K562 (cell line): Measurements from ENCODE around the gene NRP1. TPM values are rescaled to one million over a fixed set of nuclear protein-coding genes. Genes with fewer than 3 reads are reported as not detected.

Experiments used
- ATAC-seq: fragments of 200-7000 bp; cut with Tn5 transposase; 3 replicates; pipeline ENCODE4 v1.9.1; 2020; ENCODE audit warnings: moderate library complexity
- BruUV-seq: library from RNA; stranded (reverse); fragments of 400-500 nt; replicated peaks from 2 replicates; lab custom pipeline; 2021; lab: Mats Ljungman, UMichigan
- CTCF ChIA-PET: fragments of 300-600 bp; formaldehyde crosslinking; extraction: SDS; loops from one replicate; lab custom pipeline; 2021; ENCODE audit warnings: low intra/inter-chr PET ratio; lab: Yijun Ruan, JAX
- POLR2A ChIA-PET: fragments of 300-600, 350-650 bp; sonication (Branson Sonifier 250); formaldehyde crosslinking; extraction: SDS; loops from one replicate; lab custom pipeline; 2021; ENCODE audit warnings: antibody characterized with exemption, inconsistent platforms; lab: Yijun Ruan, JAX
- DNase-seq, 4 experiments: peaks; one replicate each; pipeline versions ENCODE4 v3.0.0 to v3.0.0-alpha.2; 2011 to 2018; ENCODE audit warnings: low spot score in 3 of 4, mixed read lengths in 3 of 4; ENCODE audit errors: extremely low read depth in 1 of 4
- FAIRE-seq: peaks from 2 replicates; lab custom pipeline; 2011; peaks lifted over from hg19 to GRCh38; lab: Jason Lieb, UNC
- H2AFZ ChIP-seq: 2 replicates; pipeline ENCODE4 v1.6.0; 2011; ENCODE audit warnings: low read depth, low read length, control low read depth, inconsistent platforms
- H3K27ac ChIP-seq: fragments of 200-600 bp; 3 replicates; pipeline ENCODE4 v1.8.0; 2011; ENCODE audit warnings: low read depth, mild to moderate bottlenecking, control low read depth, inconsistent platforms, low read length, moderate library complexity, mixed read lengths; ENCODE audit errors: extremely low read depth
- H3K27me3 ChIP-seq, 2 experiments: fragments of 300-600 bp in 1 of 2; 2 replicates in 1 of 2; 3 replicates in 1 of 2; pipeline versions ENCODE4 v1.6.0 to v1.8.0; 2011; ENCODE audit warnings: inconsistent platforms in 2 of 2, low read length in 2 of 2, mild to moderate bottlenecking in 1 of 2, mixed read lengths in 1 of 2, moderate library complexity in 1 of 2; ENCODE audit not compliant: control insufficient read depth in 2 of 2, insufficient read depth in 2 of 2
- H3K36me3 ChIP-seq: fragments of 300-600 bp; 3 replicates; pipeline ENCODE4 v1.8.0; 2011; ENCODE audit warnings: mild to moderate bottlenecking, low read length, inconsistent platforms; ENCODE audit not compliant: control insufficient read depth, insufficient read depth
- H3K4me1 ChIP-seq, 2 experiments: fragments of 200-600 bp in 1 of 2; replicated peaks in 1 of 2; 2 replicates in 1 of 2; 3 replicates in 1 of 2; pipeline versions ENCODE4 v1.5.1 to v1.8.0; 2011; ENCODE audit warnings: inconsistent platforms in 2 of 2, low read length in 2 of 2, mild to moderate bottlenecking in 1 of 2, mixed read lengths in 1 of 2, moderate library complexity in 1 of 2; ENCODE audit not compliant: control insufficient read depth in 2 of 2, insufficient read depth in 2 of 2
- H3K4me2 ChIP-seq: 2 replicates; pipeline ENCODE4 v1.6.1; 2011; ENCODE audit warnings: low read length, control low read depth, inconsistent platforms, mixed read lengths; ENCODE audit not compliant: insufficient read depth
- H3K4me3 ChIP-seq: fragments of 200-600 bp; sonication (generic), shearing (Covaris generic); 2 replicates; pipeline ENCODE4 v1.5.1; 2016; ENCODE audit warnings: control low read depth, inconsistent platforms
- H3K79me2 ChIP-seq: fragments of 200-600 bp; 3 replicates; pipeline ENCODE4 v1.8.0; 2011; ENCODE audit warnings: low read length, inconsistent platforms; ENCODE audit not compliant: control insufficient read depth, insufficient read depth
- H3K9ac ChIP-seq, 2 experiments: 2 replicates each; pipeline versions ENCODE4 v1.6.0 to v1.6.1; 2011; ENCODE audit warnings: low read depth in 2 of 2, low read length in 2 of 2, control low read depth in 1 of 2, inconsistent platforms in 1 of 2, mild to moderate bottlenecking in 1 of 2, mixed read lengths in 1 of 2; ENCODE audit not compliant: insufficient read depth in 1 of 2
- H3K9me1 ChIP-seq: one replicate; pipeline ENCODE4 v1.6.0; 2011; ENCODE audit warnings: inconsistent platforms, mild to moderate bottlenecking, low read length, moderate library complexity; ENCODE audit not compliant: control insufficient read depth, insufficient read depth
- H3K9me3 ChIP-seq: replicated peaks from 2 replicates; pipeline ENCODE4 v1.5.1; 2011; ENCODE audit warnings: low read depth, low read length, inconsistent platforms; ENCODE audit not compliant: control insufficient read depth, insufficient read depth
- H4K20me1 ChIP-seq: replicated peaks from 2 replicates; pipeline ENCODE4 v1.6.1; 2011; ENCODE audit warnings: low read length, inconsistent platforms, mixed read lengths; ENCODE audit not compliant: control insufficient read depth, insufficient read depth
- BRD4 ChIP-seq: fragments of 200-600 bp; sonication (generic); IDR thresholded peaks from 2 replicates; pipeline ENCODE4 v1.6.1; 2017; ENCODE audit warnings: inconsistent platforms
- CAMTA2 ChIP-seq: fragments of 250-450 bp; sonication (Bioruptor Pico); conservative IDR thresholded peaks from 2 replicates; pipeline ENCODE4 v1.5.1; 2022
- CBFA2T2 ChIP-seq: fragments of 450-650 bp; conservative IDR thresholded peaks from 2 replicates; pipeline ENCODE4 v1.6.1; 2017; ENCODE audit warnings: mild to moderate bottlenecking
- CREBBP ChIP-seq: IDR thresholded peaks from one replicate; pipeline ENCODE4 v1.6.1; 2012; ENCODE audit warnings: low read depth, mild to moderate bottlenecking, control low read depth, inconsistent platforms, low read length
- HDAC6 ChIP-seq: IDR thresholded peaks from 2 replicates; pipeline ENCODE4 v1.6.1; 2012; ENCODE audit warnings: low read depth, mild to moderate bottlenecking, control low read depth, inconsistent platforms, low read length, moderate library complexity
- KDM4B ChIP-seq, 2 experiments: fragments of 450-650 bp in 1 of 2; sonication (generic) in 1 of 2; IDR thresholded peaks; 2 replicates each; pipeline ENCODE4 v1.6.1; 2016 to 2017; ENCODE audit warnings: borderline replicate concordance in 2 of 2, antibody characterized with exemption in 1 of 2, low read depth in 1 of 2, mild to moderate bottlenecking in 1 of 2
- MEIS2 ChIP-seq: fragments of 450-650 bp; IDR thresholded peaks from 2 replicates; pipeline ENCODE4 v1.6.1; 2014; ENCODE audit warnings: mild to moderate bottlenecking; ENCODE audit not compliant: partially characterized antibody
- NCOA1 ChIP-seq: fragments of 450-650 bp; IDR thresholded peaks from 2 replicates; pipeline ENCODE4 v1.6.1; 2016; ENCODE audit warnings: low read depth
- NR2C1 ChIP-seq, 2 experiments: fragments of 450-650 bp; IDR thresholded peaks; 2 replicates each; pipeline ENCODE4 v1.6.1; 2017; ENCODE audit warnings: mild to moderate bottlenecking in 2 of 2, antibody characterized with exemption in 1 of 2, inconsistent platforms in 1 of 2, missing compliant biosample characterization in 1 of 2, missing genetic modification characterization in 1 of 2
- NRF1 ChIP-seq, 2 experiments: fragments of 450-650 bp; IDR thresholded peaks in 1 of 2; conservative IDR thresholded peaks in 1 of 2; 2 replicates each; pipeline ENCODE4 v1.6.1; 2014; ENCODE audit warnings: mild to moderate bottlenecking in 2 of 2
- PHF21A ChIP-seq: fragments of 450-650 bp; IDR thresholded peaks from 2 replicates; pipeline ENCODE4 v1.6.1; 2017; ENCODE audit warnings: low read depth, borderline replicate concordance
- PYGO2 ChIP-seq: fragments of 450-650 bp; IDR thresholded peaks from 2 replicates; pipeline ENCODE4 v1.6.1; 2016; ENCODE audit warnings: mild to moderate bottlenecking, missing genetic modification characterization, moderate library complexity, missing compliant biosample characterization
- TARDBP ChIP-seq: fragments of 450-650 bp; IDR thresholded peaks from 2 replicates; pipeline ENCODE4 v1.6.1; 2016
- THRA ChIP-seq: fragments of 450-650 bp; IDR thresholded peaks from 2 replicates; pipeline ENCODE4 v1.6.1; 2017; ENCODE audit warnings: mild to moderate bottlenecking, moderate library complexity
- ZFP36 ChIP-seq: fragments of 150-350 bp; IDR thresholded peaks from 2 replicates; pipeline ENCODE4 v1.6.1; 2018; ENCODE audit warnings: low read length, low read depth; ENCODE audit not compliant: partially characterized antibody
- ZKSCAN1 ChIP-seq: fragments of 150-350 bp; IDR thresholded peaks from 2 replicates; pipeline ENCODE4 v1.6.1; 2016; ENCODE audit warnings: low read depth, low read length
- WGBS: fragments of 100-300 bp; shearing (Covaris generic); methylation state at CpG from one replicate; pipeline ENCODE4 v1.1.6; 2016; ENCODE audit warnings: low coverage, mixed read lengths; ENCODE audit not compliant: insufficient coverage; ENCODE audit errors: missing lambda C conversion rate; 5-methylcytosine and 5-hydroxymethylcytosine counted together
- in situ Hi-C: fragments of 300-500 bp; cut with MboI; formaldehyde crosslinking; loops from 4 replicates; pipeline ENCODE4 v1.15.0; 2018; ENCODE audit warnings: inconsistent platforms, mixed read lengths
- intact Hi-C: fragments of 100-400 bp; cut with micrococcal nuclease; formaldehyde crosslinking; loops from 2 replicates; pipeline ENCODE4 v1.14.2; 2022
- polyA plus RNA-seq, 8 experiments: library from polyadenylated mRNA; depleted of rRNA in 4 of 8; stranded (reverse) in 5 of 8; unstranded in 3 of 8; fragments of >200 nt; fragmentation: Nextera tagmentation in 2 of 8; fragmentation: Illumina TruSeq in 1 of 8; extraction: Ambion mirVana in 2 of 8; extraction: Trizol in 1 of 8; gene quantifications; 2 replicates each; pipeline versions ENCODE4 v1.2.1 to v1.2.3, GENCODE V29; 2011 to 2014; ENCODE audit warnings: inconsistent platforms in 1 of 8, missing spikeins in 1 of 8
- total RNA-seq, 7 experiments: library from RNA; depleted of rRNA in 6 of 7; stranded (reverse); fragments of >200 nt in 6 of 7; fragmentation: Illumina TruSeq in 2 of 7; extraction: Trizol in 2 of 7; gene quantifications; 2 replicates each; pipeline versions ENCODE4 v1.2.1 to v1.2.3, GENCODE V29; 2011 to 2021; ENCODE audit warnings: low replicate concordance in 1 of 7
- TF ChIP-seq, protein P1 (sequence below): fragments of 450-650 bp; formaldehyde crosslinking; IDR thresholded peaks from 2 replicates; pipeline ENCODE4 v1.4.0; 2022; ENCODE audit warnings: mild to moderate bottlenecking, moderate library complexity
- TF ChIP-seq, protein P2 (sequence below): sonication (generic); formaldehyde crosslinking; IDR thresholded peaks from 2 replicates; pipeline ENCODE4 v1.8.0; 2022; ENCODE audit warnings: missing genetic modification reagents, mild to moderate bottlenecking, borderline replicate concordance

NRP1 gene
- total and polyA plus RNA-seq, 9 of the 15 experiments (the other 6 are each of a cell fraction or from before 2014, with no cell fraction given), result 0.01 to 0.38 (median 0.04) TPM; not detected in 5

DNA sequence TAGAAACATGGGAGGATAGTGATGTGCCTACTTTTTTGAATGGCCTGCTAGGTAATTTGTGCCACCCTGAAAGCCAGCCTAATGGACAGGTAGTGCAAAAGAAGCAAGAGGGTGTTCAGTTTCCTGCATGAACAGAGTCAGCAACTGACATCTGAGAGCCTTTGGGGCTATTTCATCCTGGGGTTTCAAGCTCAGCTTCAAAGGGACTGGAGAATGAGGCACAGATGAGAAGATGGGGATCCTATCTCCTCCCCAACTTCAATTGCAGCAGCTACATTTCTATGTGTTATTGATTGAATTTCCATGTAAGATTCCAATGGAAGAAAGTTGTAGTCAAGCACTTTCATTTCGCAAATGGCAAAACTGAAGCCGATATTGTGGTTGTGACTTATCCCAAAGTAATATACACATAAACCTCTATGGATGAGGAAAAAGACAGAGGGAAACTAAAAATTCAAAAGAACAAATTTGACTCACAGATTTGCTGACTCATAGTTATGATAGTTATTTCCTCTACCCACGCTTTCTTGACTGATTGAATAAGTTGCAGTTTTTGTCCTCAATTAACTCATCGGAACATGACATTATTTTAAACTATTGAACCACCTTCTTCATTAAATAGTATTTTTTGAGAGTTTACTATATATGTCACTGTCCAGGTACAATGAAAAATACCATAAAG lies 42.6 kb upstream of the NRP1 start (continued):
- no peak for TF ChIP-seq NR2C1 (IDR thresholded peaks at IDR 0.05)
- no peak for TF ChIP-seq NR2C1 (tag; IDR thresholded peaks at IDR 0.05)
- no peak for TF ChIP-seq PHF21A

DNA sequence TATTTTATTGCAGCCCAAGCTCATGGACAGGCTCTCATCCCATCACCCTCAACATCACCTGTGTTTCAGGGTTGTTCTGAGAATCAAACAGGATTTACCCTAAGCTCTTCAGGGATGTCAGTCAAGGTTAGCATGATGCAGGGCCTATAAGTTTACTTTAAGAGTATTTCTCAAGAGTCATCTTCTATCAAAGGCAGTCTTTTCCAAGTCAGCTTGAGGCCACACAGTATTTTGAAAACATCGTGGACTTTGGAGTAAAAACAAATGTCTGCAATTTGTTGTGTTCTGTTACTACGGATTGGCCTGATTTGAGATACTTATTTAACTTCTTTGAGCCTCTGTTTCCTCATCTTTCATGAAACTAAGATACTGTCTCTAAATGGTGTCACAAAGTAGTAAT lies 42.0 kb upstream of the NRP1 start:
- Histone ChIP-seq H3K27ac (no peak overlapping the region), H3K36me3 (no peaks in the 10 kb centered on the region), H3K9ac (no peak overlapping the region), H3K9me3 (no peaks in the 10 kb centered on the region), H3K27me3 (no peaks in the 10 kb centered on the region; a peak in 1 of 5 replicates), H3K4me1 (no peaks in the 10 kb centered on the region), H3K4me2 (no peak overlapping the region), H2AFZ (no peak overlapping the region), H4K20me1 (no peaks in the 10 kb centered on the region), H3K9me1 (no peaks in the 10 kb centered on the region), H3K79me2 (no peaks in the 10 kb centered on the region), H3K4me3 (no peak overlapping the region)
- WGBS, result 0% methylated on average over 2 of the region's 2 CpGs
- ChIA-PET CTCF (no interaction called here), POLR2A (no interaction called here)
- no peak for DNase-seq
- intact Hi-C loops, result no loop called here
- in situ Hi-C loops, result no loop called here
- no TSS peak for BruUV-seq
- FAIRE-seq, result no peak
- ATAC-seq, result no peak
- TF ChIP-seq NCOA1 (no peak), HDAC6 (no peak), ZKSCAN1 (no peak), KDM4B (IDR thresholded peaks at IDR 0.05; ENCODE audit: borderline replicate concordance in 2 of 2, low read depth in 1 of 2) (no peak), BRD4 (no peak), ZFP36 (no peak), PYGO2 (no peak), CREBBP (no peak), CAMTA2 (CRISPR knock-in tag) (no peak), THRA (no peak), TARDBP (no peak), NRF1 (conservative IDR thresholded peaks at IDR 0.05 in 1 of 2, IDR thresholded peaks at IDR 0.05 in 1 of 2) (no peak), CBFA2T2 (no peak), MEIS2 (no peak)
- TF ChIP-seq, protein P1, sequence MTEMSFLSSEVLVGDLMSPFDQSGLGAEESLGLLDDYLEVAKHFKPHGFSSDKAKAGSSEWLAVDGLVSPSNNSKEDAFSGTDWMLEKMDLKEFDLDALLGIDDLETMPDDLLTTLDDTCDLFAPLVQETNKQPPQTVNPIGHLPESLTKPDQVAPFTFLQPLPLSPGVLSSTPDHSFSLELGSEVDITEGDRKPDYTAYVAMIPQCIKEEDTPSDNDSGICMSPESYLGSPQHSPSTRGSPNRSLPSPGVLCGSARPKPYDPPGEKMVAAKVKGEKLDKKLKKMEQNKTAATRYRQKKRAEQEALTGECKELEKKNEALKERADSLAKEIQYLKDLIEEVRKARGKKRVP (CRISPR knock-in tag), result no peak
- TF ChIP-seq, protein P2, sequence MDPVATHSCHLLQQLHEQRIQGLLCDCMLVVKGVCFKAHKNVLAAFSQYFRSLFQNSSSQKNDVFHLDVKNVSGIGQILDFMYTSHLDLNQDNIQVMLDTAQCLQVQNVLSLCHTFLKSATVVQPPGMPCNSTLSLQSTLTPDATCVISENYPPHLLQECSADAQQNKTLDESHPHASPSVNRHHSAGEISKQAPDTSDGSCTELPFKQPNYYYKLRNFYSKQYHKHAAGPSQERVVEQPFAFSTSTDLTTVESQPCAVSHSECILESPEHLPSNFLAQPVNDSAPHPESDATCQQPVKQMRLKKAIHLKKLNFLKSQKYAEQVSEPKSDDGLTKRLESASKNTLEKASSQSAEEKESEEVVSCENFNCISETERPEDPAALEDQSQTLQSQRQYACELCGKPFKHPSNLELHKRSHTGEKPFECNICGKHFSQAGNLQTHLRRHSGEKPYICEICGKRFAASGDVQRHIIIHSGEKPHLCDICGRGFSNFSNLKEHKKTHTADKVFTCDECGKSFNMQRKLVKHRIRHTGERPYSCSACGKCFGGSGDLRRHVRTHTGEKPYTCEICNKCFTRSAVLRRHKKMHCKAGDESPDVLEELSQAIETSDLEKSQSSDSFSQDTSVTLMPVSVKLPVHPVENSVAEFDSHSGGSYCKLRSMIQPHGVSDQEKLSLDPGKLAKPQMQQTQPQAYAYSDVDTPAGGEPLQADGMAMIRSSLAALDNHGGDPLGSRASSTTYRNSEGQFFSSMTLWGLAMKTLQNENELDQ (CRISPR knock-in tag), result no peak
